ENCODE results near the gene CALCR.

- TF ChIP-seq MIER1 (IDR thresholded peaks at IDR 0.05; ENCODE audit: low read depth) (no peak), SPI1 (IDR thresholded peaks at IDR 0.05; ENCODE audit: borderline replicate concordance, low read depth, low read length) (no peak), POLR2A (conservative IDR thresholded peaks at IDR 0.05) (no peak)
Measured at GRCh38 chr7:93620057-93620456, 45.5 kb upstream of the CALCR start.

Data from K562 (cell line).